ENCODE results near the gene TECTB.

DNA sequence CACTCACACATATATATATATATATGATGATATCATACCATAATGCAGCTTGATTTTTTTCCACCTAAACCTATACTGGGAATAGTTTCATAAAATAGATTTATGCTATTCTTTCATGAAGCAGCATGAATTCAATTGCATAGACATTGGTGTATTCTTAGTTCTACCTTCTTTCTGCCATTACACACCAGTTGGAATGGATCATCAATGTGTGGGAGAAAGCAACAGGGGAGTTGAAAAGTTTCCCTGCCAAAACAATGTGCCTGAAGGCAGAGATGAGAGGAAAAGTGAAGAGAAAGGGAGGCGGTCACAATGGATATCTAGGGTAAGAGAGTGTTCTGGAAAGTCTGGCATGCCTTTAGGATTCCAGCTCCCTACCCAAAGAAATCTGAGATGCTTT lies 65.6 kb downstream of the TECTB start:
- TF ChIP-seq, protein P1, sequence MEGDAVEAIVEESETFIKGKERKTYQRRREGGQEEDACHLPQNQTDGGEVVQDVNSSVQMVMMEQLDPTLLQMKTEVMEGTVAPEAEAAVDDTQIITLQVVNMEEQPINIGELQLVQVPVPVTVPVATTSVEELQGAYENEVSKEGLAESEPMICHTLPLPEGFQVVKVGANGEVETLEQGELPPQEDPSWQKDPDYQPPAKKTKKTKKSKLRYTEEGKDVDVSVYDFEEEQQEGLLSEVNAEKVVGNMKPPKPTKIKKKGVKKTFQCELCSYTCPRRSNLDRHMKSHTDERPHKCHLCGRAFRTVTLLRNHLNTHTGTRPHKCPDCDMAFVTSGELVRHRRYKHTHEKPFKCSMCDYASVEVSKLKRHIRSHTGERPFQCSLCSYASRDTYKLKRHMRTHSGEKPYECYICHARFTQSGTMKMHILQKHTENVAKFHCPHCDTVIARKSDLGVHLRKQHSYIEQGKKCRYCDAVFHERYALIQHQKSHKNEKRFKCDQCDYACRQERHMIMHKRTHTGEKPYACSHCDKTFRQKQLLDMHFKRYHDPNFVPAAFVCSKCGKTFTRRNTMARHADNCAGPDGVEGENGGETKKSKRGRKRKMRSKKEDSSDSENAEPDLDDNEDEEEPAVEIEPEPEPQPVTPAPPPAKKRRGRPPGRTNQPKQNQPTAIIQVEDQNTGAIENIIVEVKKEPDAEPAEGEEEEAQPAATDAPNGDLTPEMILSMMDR (IDR thresholded peaks at IDR 0.05; ENCODE audit: insufficient read depth, low read depth, low read length) = no peak
- no peak for TF ChIP-seq EZH2 (IDR thresholded peaks at IDR 0.05; ENCODE audit: insufficient read depth, low read length)
